Activated naive CD8-positive, alpha-beta T cell (primary cell): Measurements from ENCODE around the gene BCAS3.
A peak's percentile ranks its signal among the peaks of the same experiment; 100 is the strongest.

Source experiments
- H3K27ac Mint-ChIP-seq: one replicate; pipeline ENCODE4 v1.8.0; 2021; ENCODE audit warnings: mixed read lengths
- H3K27me3 Mint-ChIP-seq: one replicate; pipeline ENCODE4 v1.8.0; 2021; ENCODE audit warnings: mixed read lengths
- H3K36me3 Mint-ChIP-seq: one replicate; pipeline ENCODE4 v1.8.0; 2021; ENCODE audit warnings: mixed read lengths
- H3K4me1 Mint-ChIP-seq: one replicate; pipeline ENCODE4 v1.8.0; 2021; ENCODE audit warnings: low read depth, mixed read lengths
- H3K4me3 Mint-ChIP-seq: one replicate; pipeline ENCODE4 v1.8.0; 2021; ENCODE audit warnings: mild to moderate bottlenecking, mixed read lengths
- H3K9me3 Mint-ChIP-seq: one replicate; pipeline ENCODE4 v1.8.0; 2021; ENCODE audit warnings: low read depth, mixed read lengths

BCAS3 gene

GRCh38 chr17:60887614-60888028 is 210.0 kb downstream of the BCAS3 start:
- no peak overlapping the region for H3K27ac Mint-ChIP-seq
- H3K9me3 Mint-ChIP-seq: no peaks in the 10 kb centered on the region
- no peaks in the 10 kb centered on the region for H3K27me3 Mint-ChIP-seq
- peak overlapping the region; percentile 80 for H3K4me3 Mint-ChIP-seq
- H3K4me1 Mint-ChIP-seq: no peaks in the 10 kb centered on the region
- H3K36me3 Mint-ChIP-seq: no peaks in the 10 kb centered on the region

GRCh38 chr17:60888812-60889709 is 211.4 kb downstream of the BCAS3 start:
- no peaks in the 10 kb centered on the region for H3K4me1 Mint-ChIP-seq
- H3K4me3 Mint-ChIP-seq: no peak overlapping the region
- H3K9me3 Mint-ChIP-seq: peaks cover 4% of the 10 kb centered on the region
- no peak overlapping the region for H3K27ac Mint-ChIP-seq
- H3K27me3 Mint-ChIP-seq: no peaks in the 10 kb centered on the region
- peaks cover 7% of the 10 kb centered on the region for H3K36me3 Mint-ChIP-seq

- Mint-ChIP-seq H3K4me1 (no peaks in the 10 kb centered on the region), H3K4me3 (no peak overlapping the region), H3K27ac (no peak overlapping the region), H3K27me3 (no peaks in the 10 kb centered on the region), H3K9me3 (peaks cover 4% of the 10 kb centered on the region), H3K36me3 (peaks cover 20% of the 10 kb centered on the region)
These were observed 213.5 kb downstream of the BCAS3 start for GRCh38 chr17:60891149-60891548.

- Mint-ChIP-seq H3K9me3 (peaks cover 15% of the 10 kb centered on the region), H3K4me3 (no peak overlapping the region), H3K27ac (no peak overlapping the region), H3K4me1 (no peaks in the 10 kb centered on the region), H3K27me3 (no peaks in the 10 kb centered on the region), H3K36me3 (peaks cover 35% of the 10 kb centered on the region)
These were observed 215.8 kb downstream of the BCAS3 start for GRCh38 chr17:60893475-60893874.

GRCh38 chr17:60896996-60897395 is 219.3 kb downstream of the BCAS3 start:
- no peaks in the 10 kb centered on the region for H3K4me1 Mint-ChIP-seq
- peaks cover 15% of the 10 kb centered on the region for H3K9me3 Mint-ChIP-seq
- H3K27me3 Mint-ChIP-seq: no peaks in the 10 kb centered on the region
- no peak overlapping the region for H3K4me3 Mint-ChIP-seq
- H3K36me3 Mint-ChIP-seq: peaks cover 35% of the 10 kb centered on the region
- no peak overlapping the region for H3K27ac Mint-ChIP-seq

GRCh38 chr17:60899115-60899514 is 221.5 kb downstream of the BCAS3 start:
- Mint-ChIP-seq H3K27ac (no peak overlapping the region), H3K4me3 (no peak overlapping the region), H3K36me3 (peaks cover 31% of the 10 kb centered on the region), H3K4me1 (no peaks in the 10 kb centered on the region), H3K9me3 (peaks cover 11% of the 10 kb centered on the region), H3K27me3 (no peaks in the 10 kb centered on the region)

- H3K4me1 Mint-ChIP-seq: no peaks in the 10 kb centered on the region
- H3K27me3 Mint-ChIP-seq: no peaks in the 10 kb centered on the region
- H3K4me3 Mint-ChIP-seq: no peak overlapping the region
- H3K36me3 Mint-ChIP-seq: peaks cover 22% of the 10 kb centered on the region
- H3K27ac Mint-ChIP-seq: no peak overlapping the region
- peaks cover 11% of the 10 kb centered on the region for H3K9me3 Mint-ChIP-seq
These were observed 223.0 kb downstream of the BCAS3 start for GRCh38 chr17:60900688-60901087.

- H3K27me3 Mint-ChIP-seq: no peaks in the 10 kb centered on the region
- H3K27ac Mint-ChIP-seq: no peak overlapping the region
- peaks cover 24% of the 10 kb centered on the region for H3K36me3 Mint-ChIP-seq
- H3K4me3 Mint-ChIP-seq: no peak overlapping the region
- peaks cover 11% of the 10 kb centered on the region for H3K9me3 Mint-ChIP-seq
- no peaks in the 10 kb centered on the region for H3K4me1 Mint-ChIP-seq
These were observed 223.6 kb downstream of the BCAS3 start for GRCh38 chr17:60901242-60901641.

GRCh38 chr17:60901806-60902205 is 224.2 kb downstream of the BCAS3 start:
- peaks cover 6% of the 10 kb centered on the region for H3K9me3 Mint-ChIP-seq
- H3K4me3 Mint-ChIP-seq: no peak overlapping the region
- peaks cover 19% of the 10 kb centered on the region for H3K36me3 Mint-ChIP-seq
- no peak overlapping the region for H3K27ac Mint-ChIP-seq
- H3K4me1 Mint-ChIP-seq: no peaks in the 10 kb centered on the region
- no peaks in the 10 kb centered on the region for H3K27me3 Mint-ChIP-seq

GRCh38 chr17:60902399-60902798 is 224.7 kb downstream of the BCAS3 start:
- Mint-ChIP-seq H3K4me3 (no peak overlapping the region), H3K27ac (no peak overlapping the region), H3K27me3 (no peaks in the 10 kb centered on the region), H3K4me1 (no peaks in the 10 kb centered on the region), H3K9me3 (no peaks in the 10 kb centered on the region), H3K36me3 (peaks cover 13% of the 10 kb centered on the region)

GRCh38 chr17:60904582-60904981 is 226.9 kb downstream of the BCAS3 start:
- no peak overlapping the region for H3K27ac Mint-ChIP-seq
- H3K36me3 Mint-ChIP-seq: peaks cover 9% of the 10 kb centered on the region

GRCh38 chr17:60905709-60906108 is 228.1 kb downstream of the BCAS3 start:
- H3K4me3 Mint-ChIP-seq: no peak overlapping the region
- H3K27ac Mint-ChIP-seq: no peak overlapping the region
- peaks cover 12% of the 10 kb centered on the region for H3K36me3 Mint-ChIP-seq
- no peaks in the 10 kb centered on the region for H3K27me3 Mint-ChIP-seq
- no peaks in the 10 kb centered on the region for H3K9me3 Mint-ChIP-seq
- no peaks in the 10 kb centered on the region for H3K4me1 Mint-ChIP-seq

More at GRCh38 chr17:60904582-60904981, 226.9 kb downstream of the BCAS3 start:
- H3K4me1 Mint-ChIP-seq: no peaks in the 10 kb centered on the region
- H3K27me3 Mint-ChIP-seq: no peaks in the 10 kb centered on the region
- no peaks in the 10 kb centered on the region for H3K9me3 Mint-ChIP-seq
- H3K4me3 Mint-ChIP-seq: no peak overlapping the region

- no peak overlapping the region for H3K27ac Mint-ChIP-seq
- no peaks in the 10 kb centered on the region for H3K27me3 Mint-ChIP-seq
- H3K4me1 Mint-ChIP-seq: no peaks in the 10 kb centered on the region
- peaks cover 11% of the 10 kb centered on the region for H3K36me3 Mint-ChIP-seq
- H3K4me3 Mint-ChIP-seq: no peak overlapping the region
- H3K9me3 Mint-ChIP-seq: no peaks in the 10 kb centered on the region
These were observed 230.7 kb downstream of the BCAS3 start for GRCh38 chr17:60908324-60908723.

- Mint-ChIP-seq H3K27me3 (no peaks in the 10 kb centered on the region), H3K4me3 (no peak overlapping the region), H3K4me1 (no peaks in the 10 kb centered on the region), H3K36me3 (peaks cover 20% of the 10 kb centered on the region), H3K27ac (no peak overlapping the region), H3K9me3 (no peaks in the 10 kb centered on the region)
These were observed 231.8 kb downstream of the BCAS3 start for GRCh38 chr17:60909405-60909804.

- Mint-ChIP-seq H3K27ac (no peak overlapping the region), H3K36me3 (peaks cover 25% of the 10 kb centered on the region), H3K9me3 (no peaks in the 10 kb centered on the region), H3K27me3 (no peaks in the 10 kb centered on the region), H3K4me3 (no peak overlapping the region), H3K4me1 (no peaks in the 10 kb centered on the region)
These were observed 232.8 kb downstream of the BCAS3 start for GRCh38 chr17:60910415-60910814.

GRCh38 chr17:60914078-60914477 is 236.4 kb downstream of the BCAS3 start:
- no peak overlapping the region for H3K4me3 Mint-ChIP-seq
- H3K27me3 Mint-ChIP-seq: no peaks in the 10 kb centered on the region
- H3K9me3 Mint-ChIP-seq: peaks cover 6% of the 10 kb centered on the region
- H3K27ac Mint-ChIP-seq: no peak overlapping the region
- no peaks in the 10 kb centered on the region for H3K4me1 Mint-ChIP-seq
- peaks cover 29% of the 10 kb centered on the region for H3K36me3 Mint-ChIP-seq
